Activated gamma-delta T cell treated with Interleukin-2 at 50 U/mL for 16 hours (primary cell): ENCODE measurements around the gene PSMA8.
"Not testable (repeated sequence)": the region's sequence is repeated elsewhere in the genome, so short reads cannot be mapped to it uniquely, and the experiment has no call there.

Source experiments
- DNase-seq: peaks from one replicate; pipeline ENCODE4 v3.0.0-alpha.2; 2020

Gene PSMA8

GRCh38 chr18:26133652-26134051, at the start of gene PSMA8:
Gene PSMA8 (plus strand): TSS chr18:26133869. CDS start chr18:26133966, 97 bp downstream.
- peak; percentile 48 for DNase-seq

GRCh38 chr18:26085056-26085455, 48.6 kb upstream of the PSMA8 start:
- no peak for DNase-seq

- DNase-seq: no peak
Observed at GRCh38 chr18:26086959-26087358, 46.7 kb upstream of the PSMA8 start.

GRCh38 chr18:26088487-26088886, 45.2 kb upstream of the PSMA8 start:
- DNase-seq: no peak

GRCh38 chr18:26089293-26090129, 44.2 kb upstream of the PSMA8 start:
- no peak for DNase-seq

- peak; percentile 90 for DNase-seq
Observed at GRCh38 chr18:26090130-26091046, 43.3 kb upstream of the PSMA8 start, which contains the start of gene SS18. Gene SS18 (minus strand): TSS chr18:26090613. CDS start chr18:26090569, 44 bp downstream.

- no peak for DNase-seq
Observed at GRCh38 chr18:26091047-26091630, 42.5 kb upstream of the PSMA8 start.

GRCh38 chr18:26096852-26097251, 36.8 kb upstream of the PSMA8 start:
- DNase-seq: no peak

- no peak for DNase-seq
Observed at GRCh38 chr18:26097563-26097962, 36.1 kb upstream of the PSMA8 start.

- DNase-seq: peak; percentile 17
Observed at GRCh38 chr18:26103579-26103978, 30.1 kb upstream of the PSMA8 start.

- no peak for DNase-seq
Observed at GRCh38 chr18:26104035-26104434, 29.6 kb upstream of the PSMA8 start.

GRCh38 chr18:26119246-26119645, 14.4 kb upstream of the PSMA8 start:
- no peak for DNase-seq

- DNase-seq: no peak
Observed at GRCh38 chr18:26121476-26121875, 12.2 kb upstream of the PSMA8 start.

- DNase-seq: not testable (repeated sequence)
Observed at GRCh38 chr18:26121994-26122393, 11.7 kb upstream of the PSMA8 start.

GRCh38 chr18:26127786-26128185, 5.9 kb upstream of the PSMA8 start:
- DNase-seq: no peak

GRCh38 chr18:26128192-26128591, 5.5 kb upstream of the PSMA8 start:
- DNase-seq: not testable (repeated sequence)

GRCh38 chr18:26134107-26134506, 438 bp downstream of the PSMA8 start:
- no peak for DNase-seq

- no peak for DNase-seq
Observed at GRCh38 chr18:26135548-26135947, 1.9 kb downstream of the PSMA8 start.

- no peak for DNase-seq
Observed at GRCh38 chr18:26157326-26157725, 23.7 kb downstream of the PSMA8 start.

- DNase-seq: no peak
Observed at GRCh38 chr18:26159353-26159752, 25.7 kb downstream of the PSMA8 start.

GRCh38 chr18:26164571-26164970, 30.9 kb downstream of the PSMA8 start:
- DNase-seq: no peak

GRCh38 chr18:26167592-26167991, 33.9 kb downstream of the PSMA8 start:
- not testable (repeated sequence) for DNase-seq

GRCh38 chr18:26175481-26175880, 41.8 kb downstream of the PSMA8 start:
- no peak for DNase-seq
